Effector memory CD8-positive, alpha-beta T cell (primary cell): ENCODE data around the gene SCCPDH.

Experiments
- ATAC-seq: fragments of 150-1000 bp; cut with Tn5 transposase; replicated peaks from 2 replicates; pipeline ENCODE4 v1.10.0; 2021; ENCODE audit warnings: mild to moderate bottlenecking, moderate library complexity
- DNase-seq, 3 experiments: peaks; one replicate each; pipeline ENCODE4 v3.0.0; 2021
- H3K27ac Mint-ChIP-seq, 2 donors: one replicate each; pipeline ENCODE4 v1.8.0; 2022; ENCODE audit warnings: mild to moderate bottlenecking in 2 of 2, mixed read lengths in 2 of 2, moderate library complexity in 2 of 2
- H3K27me3 Mint-ChIP-seq, 2 donors: one replicate each; pipeline ENCODE4 v1.8.0; 2022; ENCODE audit warnings: mixed read lengths in 2 of 2
- H3K36me3 Mint-ChIP-seq: one replicate; pipeline ENCODE4 v1.8.0; 2022; ENCODE audit warnings: mild to moderate bottlenecking, moderate library complexity, mixed read lengths; ENCODE audit not compliant: insufficient read depth
- H3K4me1 Mint-ChIP-seq, 2 donors: one replicate each; pipeline ENCODE4 v1.8.0; 2022; ENCODE audit warnings: low read depth in 2 of 2, mixed read lengths in 2 of 2
- H3K4me3 Mint-ChIP-seq, 2 donors: one replicate each; pipeline ENCODE4 v1.8.0; 2022; ENCODE audit warnings: mild to moderate bottlenecking in 2 of 2, mixed read lengths in 2 of 2, moderate library complexity in 2 of 2
- H3K9me3 Mint-ChIP-seq, 2 donors: one replicate each; pipeline ENCODE4 v1.8.0; 2022; ENCODE audit warnings: mixed read lengths in 2 of 2

SCCPDH gene

GRCh38 chr1:246772686-246773085, 48.5 kb downstream of the SCCPDH start:
- no peaks in the 10 kb centered on the region for H3K36me3 Mint-ChIP-seq
- no peak for DNase-seq
- no peaks in the 10 kb centered on the region for H3K4me1 Mint-ChIP-seq
- H3K4me3 Mint-ChIP-seq = no peak overlapping the region
- H3K27ac Mint-ChIP-seq = no peak overlapping the region
- H3K9me3 Mint-ChIP-seq = no peaks in the 10 kb centered on the region
- no peak for ATAC-seq
- no peaks in the 10 kb centered on the region for H3K27me3 Mint-ChIP-seq

- ATAC-seq (no peak), DNase-seq (no peak)
- Mint-ChIP-seq H3K4me3 (no peak overlapping the region), H3K27me3 (no peaks in the 10 kb centered on the region), H3K36me3 (no peaks in the 10 kb centered on the region), H3K27ac (no peak overlapping the region), H3K9me3 (no peaks in the 10 kb centered on the region), H3K4me1 (no peaks in the 10 kb centered on the region)
Observed at GRCh38 chr1:246773213-246773641, 49.0 kb downstream of the SCCPDH start.

GRCh38 chr1:246775531-246776385, 51.5 kb downstream of the SCCPDH start:
- Mint-ChIP-seq H3K36me3 (peaks cover 5% of the 10 kb centered on the region), H3K27me3 (no peaks in the 10 kb centered on the region), H3K9me3 (no peaks in the 10 kb centered on the region), H3K27ac (no peak overlapping the region), H3K4me3 (no peak overlapping the region), H3K4me1 (no peaks in the 10 kb centered on the region)
- no peak for ATAC-seq
- DNase-seq = no peak

GRCh38 chr1:246776923-246777322, 52.7 kb downstream of the SCCPDH start:
- H3K27ac Mint-ChIP-seq = peak overlapping the region in 1 of 2 donors; percentile 13
- peaks cover 5% of the 10 kb centered on the region for H3K36me3 Mint-ChIP-seq

GRCh38 chr1:246778663-246779062, 54.5 kb downstream of the SCCPDH start:
- H3K4me3 Mint-ChIP-seq = no peak overlapping the region
- peaks cover 0 to 5% of the 10 kb centered on the region in 2 donors for H3K4me1 Mint-ChIP-seq
- H3K27me3 Mint-ChIP-seq = no peaks in the 10 kb centered on the region
- no peak overlapping the region for H3K27ac Mint-ChIP-seq
- no peaks in the 10 kb centered on the region for H3K9me3 Mint-ChIP-seq
- DNase-seq = no peak
- H3K36me3 Mint-ChIP-seq = peaks cover 5% of the 10 kb centered on the region
- ATAC-seq = no peak

More at GRCh38 chr1:246776923-246777322, 52.7 kb downstream of the SCCPDH start:
- Mint-ChIP-seq H3K27me3 (no peaks in the 10 kb centered on the region), H3K4me1 (no peaks in the 10 kb centered on the region), H3K9me3 (no peaks in the 10 kb centered on the region), H3K4me3 (no peak overlapping the region)
- DNase-seq (no peak), ATAC-seq (no peak)

GRCh38 chr1:246779561-246780175, 55.5 kb downstream of the SCCPDH start:
- Mint-ChIP-seq H3K36me3 (peaks cover 5% of the 10 kb centered on the region), H3K4me1 (peaks cover 0 to 5% of the 10 kb centered on the region in 2 donors)
- ATAC-seq = no peak

GRCh38 chr1:246780264-246780663, 56.1 kb downstream of the SCCPDH start:
- H3K27ac Mint-ChIP-seq = no peak overlapping the region
- ATAC-seq (no peak), DNase-seq (no peak)
- H3K36me3 Mint-ChIP-seq = peaks cover 5% of the 10 kb centered on the region
- H3K9me3 Mint-ChIP-seq = no peaks in the 10 kb centered on the region
- H3K27me3 Mint-ChIP-seq = no peaks in the 10 kb centered on the region
- H3K4me1 Mint-ChIP-seq = peaks cover 0 to 7% of the 10 kb centered on the region in 2 donors
- no peak overlapping the region for H3K4me3 Mint-ChIP-seq

More at GRCh38 chr1:246779561-246780175, 55.5 kb downstream of the SCCPDH start:
- Mint-ChIP-seq H3K27ac (no peak overlapping the region), H3K4me3 (no peak overlapping the region), H3K27me3 (no peaks in the 10 kb centered on the region), H3K9me3 (no peaks in the 10 kb centered on the region)
- DNase-seq = no peak

GRCh38 chr1:246781212-246781611, 57.0 kb downstream of the SCCPDH start:
- ATAC-seq (no peak), DNase-seq (no peak)
- Mint-ChIP-seq H3K36me3 (peaks cover 5% of the 10 kb centered on the region), H3K9me3 (no peaks in the 10 kb centered on the region), H3K4me1 (peaks cover 0 to 7% of the 10 kb centered on the region in 2 donors), H3K4me3 (no peak overlapping the region), H3K27me3 (peaks cover 0 to 5% of the 10 kb centered on the region in 2 donors), H3K27ac (no peak overlapping the region)

GRCh38 chr1:246782120-246782900, 58.1 kb downstream of the SCCPDH start:
- Mint-ChIP-seq H3K36me3 (peaks cover 5% of the 10 kb centered on the region), H3K4me3 (no peak overlapping the region), H3K27ac (no peak overlapping the region)

GRCh38 chr1:246784621-246785493, 60.6 kb downstream of the SCCPDH start:
- Mint-ChIP-seq H3K9me3 (no peaks in the 10 kb centered on the region), H3K4me1 (peaks cover 0 to 7% of the 10 kb centered on the region in 2 donors), H3K36me3 (peaks cover 5% of the 10 kb centered on the region), H3K27me3 (peaks cover 7 to 31% of the 10 kb centered on the region in 2 donors), H3K27ac (no peak overlapping the region), H3K4me3 (peak overlapping the region in 1 of 2 donors; percentile 21)
- ATAC-seq (no peak), DNase-seq (no peak)

More at GRCh38 chr1:246782120-246782900, 58.1 kb downstream of the SCCPDH start:
- peaks cover 0 to 7% of the 10 kb centered on the region in 2 donors for H3K4me1 Mint-ChIP-seq
- ATAC-seq = no peak
- H3K9me3 Mint-ChIP-seq = no peaks in the 10 kb centered on the region
- no peak for DNase-seq
- H3K27me3 Mint-ChIP-seq = peaks cover 0 to 12% of the 10 kb centered on the region in 2 donors

- H3K4me1 Mint-ChIP-seq = peaks cover 0 to 7% of the 10 kb centered on the region in 2 donors
- H3K36me3 Mint-ChIP-seq = no peaks in the 10 kb centered on the region
- H3K27ac Mint-ChIP-seq = no peak overlapping the region
- no peak overlapping the region for H3K4me3 Mint-ChIP-seq
- ATAC-seq (no peak), DNase-seq (no peak)
- H3K9me3 Mint-ChIP-seq = no peaks in the 10 kb centered on the region
- peaks cover 15 to 38% of the 10 kb centered on the region in 2 donors for H3K27me3 Mint-ChIP-seq
Observed at GRCh38 chr1:246785494-246786111, 61.4 kb downstream of the SCCPDH start.

GRCh38 chr1:246786606-246787238, 62.5 kb downstream of the SCCPDH start:
- no peaks in the 10 kb centered on the region for H3K36me3 Mint-ChIP-seq
- ATAC-seq = no peak

More at GRCh38 chr1:246786606-246787238, 62.5 kb downstream of the SCCPDH start:
- no peak for DNase-seq
- H3K4me1 Mint-ChIP-seq = peaks cover 0 to 7% of the 10 kb centered on the region in 2 donors
- no peaks in the 10 kb centered on the region for H3K9me3 Mint-ChIP-seq
- H3K27me3 Mint-ChIP-seq = peaks cover 23 to 49% of the 10 kb centered on the region in 2 donors
- H3K4me3 Mint-ChIP-seq = no peak overlapping the region
- H3K27ac Mint-ChIP-seq = no peak overlapping the region
